HepG2 (cell line): Measurements from ENCODE around the gene NEAT1. TPM values are rescaled to one million over a fixed set of nuclear protein-coding genes. Genes with fewer than 3 reads are reported as not detected.

ENCODE experiments used
- ATAC-seq: fragments of 200-7000 bp; cut with Tn5 transposase; 3 replicates; pipeline ENCODE4 v1.9.1; 2020; ENCODE audit warnings: mild to moderate bottlenecking, moderate library complexity
- BruUV-seq: library from RNA; stranded (reverse); fragments of 400-500 nt; replicated peaks from 2 replicates; lab custom pipeline; 2021; lab: Mats Ljungman, UMichigan
- CTCF ChIA-PET: fragments of 300-600 bp; formaldehyde crosslinking; extraction: SDS; loops from one replicate; lab custom pipeline; 2021; ENCODE audit warnings: low total read pairs, inconsistent platforms, low intra/inter-chr PET ratio; lab: Yijun Ruan, JAX
- POLR2A ChIA-PET: fragments of 350-600 bp; sonication (Branson Sonifier 250); formaldehyde crosslinking; loops from one replicate; lab custom pipeline; 2020; ENCODE audit warnings: antibody characterized with exemption, inconsistent platforms; lab: Yijun Ruan, JAX
- DNase-seq: peaks from one replicate; pipeline ENCODE4 v3.0.0-alpha.2; 2015; ENCODE audit warnings: low spot score
- FAIRE-seq: peaks from 3 replicates; lab custom pipeline; 2011; peaks lifted over from hg19 to GRCh38; lab: Jason Lieb, UNC
- H2AFZ ChIP-seq: one replicate; pipeline ENCODE4 v1.6.1; 2011; ENCODE audit warnings: low read length, inconsistent platforms
- H3K27ac ChIP-seq: fragments of 300-600 bp; 3 replicates; pipeline ENCODE4 v1.8.0; 2011; ENCODE audit warnings: mixed run types, mild to moderate bottlenecking, mixed read lengths, low read length, inconsistent platforms; ENCODE audit not compliant: insufficient read depth; ENCODE audit errors: extremely low read length
- H3K27me3 ChIP-seq, 2 experiments: fragments of 200-600 bp in 1 of 2; 2 replicates in 1 of 2; 3 replicates in 1 of 2; pipeline versions ENCODE4 v1.6.0 to v1.8.0; 2011; ENCODE audit warnings: low read length in 2 of 2, mild to moderate bottlenecking in 2 of 2, moderate library complexity in 2 of 2, inconsistent platforms in 1 of 2; ENCODE audit not compliant: insufficient read depth in 2 of 2, control insufficient read depth in 1 of 2
- H3K36me3 ChIP-seq, 2 experiments: fragments of 200-600 bp in 1 of 2; replicated peaks in 1 of 2; 2 replicates in 1 of 2; 3 replicates in 1 of 2; pipeline versions ENCODE4 v1.5.1 to v1.8.0; 2011; ENCODE audit warnings: low read length in 2 of 2, inconsistent platforms in 1 of 2; ENCODE audit not compliant: insufficient read depth in 2 of 2, control insufficient read depth in 1 of 2
- H3K4me1 ChIP-seq: 2 replicates; pipeline ENCODE4 v1.5.1; 2012; ENCODE audit warnings: low read length, inconsistent platforms; ENCODE audit not compliant: insufficient read depth
- H3K4me2 ChIP-seq: 2 replicates; pipeline ENCODE4 v1.6.0; 2011; ENCODE audit warnings: low read depth, low read length, inconsistent platforms
- H3K4me3 ChIP-seq, 3 experiments: fragments of 200-600 bp in 1 of 3; sonication (generic), shearing (Covaris generic) in 1 of 3; replicated peaks in 1 of 3; 2 replicates each; pipeline ENCODE4 v1.5.1; 2011 to 2016; ENCODE audit warnings: low read length in 3 of 3, inconsistent platforms in 2 of 3, low read depth in 2 of 3, mild to moderate bottlenecking in 2 of 3, control low read depth in 1 of 3, mixed read lengths in 1 of 3; ENCODE audit not compliant: insufficient read depth in 1 of 3
- H3K79me2 ChIP-seq: one replicate; pipeline ENCODE4 v1.6.1; 2011; ENCODE audit warnings: low read length, inconsistent platforms; ENCODE audit not compliant: insufficient read depth
- H3K9ac ChIP-seq: 2 replicates; pipeline ENCODE4 v1.6.0; 2011; ENCODE audit warnings: mild to moderate bottlenecking, low read depth, low read length, inconsistent platforms; ENCODE audit not compliant: insufficient read depth
- H3K9me3 ChIP-seq: 2 replicates; pipeline ENCODE4 v1.5.1; 2012; ENCODE audit warnings: mild to moderate bottlenecking, low read length
- H4K20me1 ChIP-seq: 2 replicates; pipeline ENCODE4 v1.6.0; 2011; ENCODE audit warnings: inconsistent platforms, mild to moderate bottlenecking, low read length, moderate library complexity; ENCODE audit not compliant: insufficient read depth
- CHCHD3 ChIP-seq: sonication (generic); formaldehyde crosslinking; IDR thresholded peaks from 2 replicates; pipeline ENCODE4 v1.8.0; 2022; ENCODE audit warnings: mild to moderate bottlenecking, missing genetic modification reagents, moderate library complexity
- HDAC1 ChIP-seq: sonication (generic); formaldehyde crosslinking; IDR thresholded peaks from 2 replicates; pipeline ENCODE4 v1.5.1; 2020; ENCODE audit warnings: mild to moderate bottlenecking, missing genetic modification reagents
- HMG20A ChIP-seq: IDR thresholded peaks from 2 replicates; pipeline ENCODE4 v1.6.1; 2016; ENCODE audit warnings: borderline replicate concordance
- MYNN ChIP-seq: sonication (generic); formaldehyde crosslinking; IDR thresholded peaks from 2 replicates; pipeline ENCODE4 v1.4.0; 2020; ENCODE audit warnings: mild to moderate bottlenecking, low read depth, missing genetic modification reagents
- NCOA2 ChIP-seq: sonication (generic); formaldehyde crosslinking; IDR thresholded peaks from 2 replicates; pipeline ENCODE4 v1.8.0; 2022; ENCODE audit warnings: inconsistent platforms
- PAF1 ChIP-seq: IDR thresholded peaks from 2 replicates; pipeline ENCODE4 v1.6.1; 2016; ENCODE audit warnings: missing genetic modification reagents, missing compliant biosample characterization
- POLR2A ChIP-seq, 2 experiments: IDR thresholded peaks; 2 replicates each; pipeline ENCODE4 v1.6.1; 2011; ENCODE audit warnings: low read depth in 2 of 2, low read length in 2 of 2, mild to moderate bottlenecking in 1 of 2, moderate library complexity in 1 of 2; ENCODE audit not compliant: insufficient read depth in 1 of 2
- SAFB2 ChIP-seq: sonication (generic); formaldehyde crosslinking; IDR thresholded peaks from 2 replicates; pipeline ENCODE4 v1.5.1; 2020; ENCODE audit warnings: missing genetic modification reagents, low read depth, mild to moderate bottlenecking, borderline replicate concordance
- SNRNP70 ChIP-seq: fragments of 200-400 bp; formaldehyde crosslinking; IDR thresholded peaks from 2 replicates; pipeline ENCODE4 v1.6.1; 2017; ENCODE audit warnings: mild to moderate bottlenecking, low read depth, low read length, moderate library complexity
- ZC3H4 ChIP-seq: sonication (generic); formaldehyde crosslinking; IDR thresholded peaks from 2 replicates; pipeline ENCODE4 v1.4.0; 2020; ENCODE audit warnings: missing genetic modification reagents, borderline replicate concordance
- ZFP36 ChIP-seq: fragments of 150-350 bp; IDR thresholded peaks from 2 replicates; pipeline ENCODE4 v1.6.1; 2018; ENCODE audit warnings: borderline replicate concordance, low read length, low read depth; ENCODE audit not compliant: partially characterized antibody
- ZNF143 ChIP-seq: sonication (generic); formaldehyde crosslinking; IDR thresholded peaks from 2 replicates; pipeline ENCODE4 v1.4.0; 2020; ENCODE audit warnings: missing genetic modification reagents
- ZNF18 ChIP-seq: sonication (generic); formaldehyde crosslinking; IDR thresholded peaks from 2 replicates; pipeline ENCODE4 v1.8.0; 2022; ENCODE audit warnings: mild to moderate bottlenecking, missing genetic modification reagents; ENCODE audit not compliant: insufficient replicate concordance
- ZNF235 ChIP-seq: sonication (generic); formaldehyde crosslinking; IDR thresholded peaks from 2 replicates; pipeline ENCODE4 v1.8.1; 2023; ENCODE audit warnings: mild to moderate bottlenecking, missing genetic modification reagents, borderline replicate concordance
- ZNF3 ChIP-seq: IDR thresholded peaks from 2 replicates; pipeline ENCODE4 v1.7.0; 2017; ENCODE audit warnings: inconsistent platforms
- ZNF326 ChIP-seq: sonication (generic); formaldehyde crosslinking; IDR thresholded peaks from 2 replicates; pipeline ENCODE4 v1.4.0; 2020; ENCODE audit warnings: missing genetic modification reagents, borderline replicate concordance
- ZNF484 ChIP-seq: sonication (generic); formaldehyde crosslinking; IDR thresholded peaks from 2 replicates; pipeline ENCODE4 v1.5.1; 2020; ENCODE audit warnings: mild to moderate bottlenecking, low read depth, missing genetic modification reagents, borderline replicate concordance
- ZNF605 ChIP-seq: sonication (generic); formaldehyde crosslinking; IDR thresholded peaks from 2 replicates; pipeline ENCODE4 v1.8.0; 2022; ENCODE audit warnings: mild to moderate bottlenecking, missing genetic modification reagents
- ZNF816 ChIP-seq: sonication (generic); formaldehyde crosslinking; IDR thresholded peaks from 2 replicates; pipeline ENCODE4 v1.8.0; 2022; ENCODE audit warnings: missing genetic modification reagents, mild to moderate bottlenecking, borderline replicate concordance
- ZNF83 ChIP-seq: sonication (generic); formaldehyde crosslinking; IDR thresholded peaks from 2 replicates; pipeline ENCODE4 v1.4.0; 2020; ENCODE audit warnings: missing genetic modification reagents, mild to moderate bottlenecking, borderline replicate concordance
- ZNF883 ChIP-seq: sonication (generic); formaldehyde crosslinking; IDR thresholded peaks from 2 replicates; pipeline ENCODE4 v1.5.1; 2020; ENCODE audit warnings: mild to moderate bottlenecking, missing genetic modification reagents; ENCODE audit errors: not compliant biosample characterization
- WGBS: methylation state at CpG from one replicate; pipeline ENCODE4 v1.1.6; 2017; ENCODE audit warnings: low lambda C conversion rate; 5-methylcytosine and 5-hydroxymethylcytosine counted together
- in situ Hi-C: cut with HindIII; loops from 2 replicates; pipeline ENCODE4 v1.10.0; 2017; ENCODE audit warnings: low pct_unique_long_range_greater_than_20kb; ENCODE audit not compliant: extremely low pct_ligation_motif_present
- intact Hi-C: fragments of 100-400 bp; cut with micrococcal nuclease; formaldehyde crosslinking; loops from one replicate; pipeline ENCODE4 v1.10.0; 2022; ENCODE audit not compliant: unreplicated experiment
- polyA plus RNA-seq, 8 experiments: library from polyadenylated mRNA; depleted of rRNA in 3 of 8; stranded (reverse) in 7 of 8; unstranded in 1 of 8; fragments of >200 nt; fragmentation: Illumina TruSeq in 4 of 8; extraction: Trizol in 4 of 8; gene quantifications; 2 replicates each; pipeline versions ENCODE4 v1.2.1 to v1.2.3, GENCODE V29; 2011 to 2016; ENCODE audit warnings: low read depth in 4 of 8, missing spikeins in 1 of 8, mixed read lengths in 1 of 8; ENCODE audit not compliant: insufficient read depth in 1 of 8
- total RNA-seq, 5 experiments: library from RNA; depleted of rRNA; stranded (reverse); fragments of >200 nt; fragmentation: Illumina TruSeq; extraction: Trizol; gene quantifications; 2 replicates each; pipeline ENCODE4 v1.2.3, GENCODE V29; 2016; ENCODE audit warnings: low read depth in 1 of 5
- TF ChIP-seq, protein P1 (sequence below): sonication (generic); formaldehyde crosslinking; IDR thresholded peaks from 2 replicates; pipeline ENCODE4 v1.5.0; 2020; ENCODE audit warnings: mild to moderate bottlenecking, missing genetic modification reagents

Gene NEAT1
- total and polyA plus RNA-seq, 2 of the 13 experiments (the other 11 are each of a cell fraction or from before 2014, with no cell fraction given): 20.5 to 41.2 TPM

DNA sequence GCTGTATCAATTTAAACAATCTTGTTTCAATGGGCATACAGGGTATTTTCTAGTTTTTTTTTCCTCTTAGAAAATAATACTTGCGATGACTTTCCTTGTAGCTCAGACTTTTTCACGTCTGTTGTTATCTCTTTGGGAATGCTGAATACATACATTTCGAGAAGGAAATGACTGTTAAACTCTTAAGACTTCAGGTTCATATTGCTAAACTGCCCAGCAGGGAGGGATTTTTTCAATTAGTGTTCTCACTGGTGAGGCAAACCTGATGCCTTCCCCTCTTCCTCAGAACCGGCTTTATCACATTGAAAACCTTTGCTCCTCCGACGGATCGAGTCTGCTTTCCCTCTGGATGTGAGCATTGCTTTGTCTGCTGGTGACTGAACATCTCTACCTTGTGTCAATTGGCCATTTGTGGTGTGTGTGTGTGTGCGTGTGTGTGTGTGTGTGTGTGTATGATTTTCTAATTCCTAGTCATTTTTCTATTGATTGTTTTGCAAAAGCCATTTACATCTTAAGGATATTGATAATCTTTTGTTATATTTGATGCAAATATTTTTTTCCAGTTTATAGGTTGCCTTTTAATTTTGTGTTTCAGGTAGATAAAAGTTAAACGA, 6.6 kb downstream of the NEAT1 start:
- no peak for ATAC-seq
- Histone ChIP-seq H3K27me3 (no peaks in the 10 kb centered on the region; a peak in 1 of 5 replicates), H3K4me3 (peak overlapping the region in 2 of 3 experiments; percentile 14 to 42; a peak in 1 of 6 replicates), H3K27ac (peak overlapping the region; percentile 41), H3K9ac (no peak overlapping the region), H3K4me1 (peaks cover 74% of the 10 kb centered on the region), H3K36me3 (peaks cover 2 to 3% of the 10 kb centered on the region in 2 experiments; a peak in 4 of 5 replicates), H3K79me2 (peaks cover 82% of the 10 kb centered on the region), H3K9me3 (no peaks in the 10 kb centered on the region), H2AFZ (no peak overlapping the region), H3K4me2 (peak overlapping the region; percentile 95), H4K20me1 (peaks cover 100% of the 10 kb centered on the region)
- FAIRE-seq: peak; percentile 42
- no TSS peak for BruUV-seq
- WGBS: 20% methylated on average over 9 of the region's 9 CpGs
- intact Hi-C loops (no loop called here), in situ Hi-C loops (no loop called here)
- ChIA-PET CTCF (no interaction called here), POLR2A (interaction anchor here (1.9 to 17.8 kb wide), 3 partner anchors 11 to 74 kb away, joined by 8 to 952 read pairs (median 147); partner anchors contain the start of gene MALAT1)
- DNase-seq: no peak
- TF ChIP-seq NCOA2: no peak
- TF ChIP-seq CHCHD3 (CRISPR knock-in tag): no peak
- TF ChIP-seq ZNF3 (CRISPR knock-in tag): no peak
- TF ChIP-seq ZNF816: no peak
- no peak for TF ChIP-seq ZNF143
- TF ChIP-seq ZC3H4 (CRISPR knock-in tag): 0 out of 2 replicates have a peak, but pooled peaks have one; percentile 54
- TF ChIP-seq ZFP36: no peak
- TF ChIP-seq HDAC1: 0 out of 2 replicates have a peak, but pooled peaks have one; percentile 28
- no peak for TF ChIP-seq ZNF83 (CRISPR knock-in tag)
- TF ChIP-seq POLR2A (IDR thresholded peaks at IDR 0.05; ENCODE audit: insufficient read depth in 1 of 2, low read depth in 2 of 2, low read length in 2 of 2): peak; percentile 55 to 85; a peak in 2 of 4 replicates
- no peak for TF ChIP-seq ZNF484 (CRISPR knock-in tag)
- TF ChIP-seq MYNN (CRISPR knock-in tag): no peak
- no peak; the same call in 1 of the 2 replicates for TF ChIP-seq HMG20A (CRISPR knock-in tag)
- peak; percentile 48 for TF ChIP-seq ZNF18 (CRISPR knock-in tag)
- no peak for TF ChIP-seq ZNF883 (CRISPR knock-in tag)
- no peak for TF ChIP-seq ZNF605 (CRISPR knock-in tag)
- TF ChIP-seq SAFB2: 0 out of 2 replicates have a peak, but pooled peaks have one; percentile 13
- 0 out of 2 replicates have a peak, but pooled peaks have one; percentile 8 for TF ChIP-seq SNRNP70
- no peak for TF ChIP-seq ZNF235 (CRISPR knock-in tag)
- TF ChIP-seq ZNF326: no peak
- TF ChIP-seq, protein P1, sequence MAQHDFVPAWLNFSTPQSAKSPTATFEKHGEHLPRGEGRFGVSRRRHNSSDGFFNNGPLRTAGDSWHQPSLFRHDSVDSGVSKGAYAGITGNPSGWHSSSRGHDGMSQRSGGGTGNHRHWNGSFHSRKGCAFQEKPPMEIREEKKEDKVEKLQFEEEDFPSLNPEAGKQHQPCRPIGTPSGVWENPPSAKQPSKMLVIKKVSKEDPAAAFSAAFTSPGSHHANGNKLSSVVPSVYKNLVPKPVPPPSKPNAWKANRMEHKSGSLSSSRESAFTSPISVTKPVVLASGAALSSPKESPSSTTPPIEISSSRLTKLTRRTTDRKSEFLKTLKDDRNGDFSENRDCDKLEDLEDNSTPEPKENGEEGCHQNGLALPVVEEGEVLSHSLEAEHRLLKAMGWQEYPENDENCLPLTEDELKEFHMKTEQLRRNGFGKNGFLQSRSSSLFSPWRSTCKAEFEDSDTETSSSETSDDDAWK (CRISPR knock-in tag): no peak
- TF ChIP-seq PAF1: peak; percentile 79
